RPMI7951 (cell line): ENCODE results near the gene SF3B1. TPM values are rescaled to one million over a fixed set of nuclear protein-coding genes. Genes with fewer than 3 reads are reported as not detected.
"Not testable (repeated sequence)": the region's sequence is repeated elsewhere in the genome, so short reads cannot be mapped to it uniquely, and the experiment has no call there.

Experiments
- DNase-seq: peaks from one replicate; pipeline ENCODE4 v3.0.0-alpha.2; 2012; ENCODE audit warnings: low read depth
- total RNA-seq: library from RNA; depleted of rRNA; stranded (reverse); fragments of >200 nt; shearing (Covaris generic); gene quantifications from 2 replicates; pipeline ENCODE4 v1.2.3, GENCODE V29; 2014

SF3B1 gene
- total RNA-seq, 1 experiment from 2014 or later: 294 TPM

DNA sequence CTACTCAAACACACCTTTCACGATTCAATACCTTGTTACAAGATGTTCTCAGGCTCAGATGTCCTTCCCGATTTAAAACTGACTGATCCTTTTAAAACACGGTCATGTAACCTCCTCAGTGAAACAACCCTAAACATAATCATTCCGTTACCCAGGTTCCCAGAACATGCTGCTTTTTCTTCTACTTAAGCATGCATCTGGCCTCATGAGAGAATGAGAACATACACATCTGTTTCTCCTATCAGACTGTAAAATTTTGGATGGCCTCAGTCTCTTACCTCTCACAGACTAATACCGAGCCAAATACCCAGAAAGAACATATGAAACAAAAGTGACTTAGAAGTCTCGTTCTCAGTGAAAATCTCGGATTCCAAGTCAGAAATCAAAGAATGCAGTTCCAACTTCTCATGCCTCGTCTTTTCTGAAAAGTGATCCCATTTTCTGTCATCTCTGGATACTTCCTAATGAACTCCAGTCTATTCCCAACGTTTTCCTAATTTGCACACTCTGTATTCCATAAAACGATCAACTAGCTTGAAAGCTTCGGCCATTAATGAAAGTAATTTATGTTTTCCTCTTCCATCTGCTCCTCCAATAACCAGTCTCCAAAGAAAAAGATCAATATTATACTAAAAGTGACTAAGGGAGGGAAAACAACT, 919 bp downstream of the SF3B1 start:
- no peak for DNase-seq

DNA sequence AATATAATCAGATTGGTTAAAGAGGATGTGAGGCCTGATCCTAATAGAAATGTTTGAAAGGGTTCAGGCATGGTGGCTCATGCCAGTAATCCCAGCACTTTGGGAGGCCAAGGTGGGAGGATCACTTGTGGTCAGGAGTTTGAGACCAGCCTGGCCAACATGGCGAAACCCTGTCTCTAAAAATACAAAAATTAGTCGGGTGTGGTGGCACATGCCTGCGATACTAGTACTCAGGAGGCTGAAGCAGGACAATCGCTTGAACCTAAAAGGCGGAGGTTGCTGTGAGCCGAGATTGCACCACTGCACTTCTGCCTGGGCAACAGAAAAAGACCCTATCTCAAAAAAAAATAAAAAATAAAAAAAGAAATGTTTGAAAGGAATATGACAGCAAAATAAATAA, 2.3 kb downstream of the SF3B1 start:
- DNase-seq: not testable (repeated sequence)

GRCh38 chr2:197431858-197432257, 3.0 kb downstream of the SF3B1 start:
- DNase-seq: no peak

GRCh38 chr2:197427986-197428385, 6.8 kb downstream of the SF3B1 start:
- DNase-seq: no peak

DNA sequence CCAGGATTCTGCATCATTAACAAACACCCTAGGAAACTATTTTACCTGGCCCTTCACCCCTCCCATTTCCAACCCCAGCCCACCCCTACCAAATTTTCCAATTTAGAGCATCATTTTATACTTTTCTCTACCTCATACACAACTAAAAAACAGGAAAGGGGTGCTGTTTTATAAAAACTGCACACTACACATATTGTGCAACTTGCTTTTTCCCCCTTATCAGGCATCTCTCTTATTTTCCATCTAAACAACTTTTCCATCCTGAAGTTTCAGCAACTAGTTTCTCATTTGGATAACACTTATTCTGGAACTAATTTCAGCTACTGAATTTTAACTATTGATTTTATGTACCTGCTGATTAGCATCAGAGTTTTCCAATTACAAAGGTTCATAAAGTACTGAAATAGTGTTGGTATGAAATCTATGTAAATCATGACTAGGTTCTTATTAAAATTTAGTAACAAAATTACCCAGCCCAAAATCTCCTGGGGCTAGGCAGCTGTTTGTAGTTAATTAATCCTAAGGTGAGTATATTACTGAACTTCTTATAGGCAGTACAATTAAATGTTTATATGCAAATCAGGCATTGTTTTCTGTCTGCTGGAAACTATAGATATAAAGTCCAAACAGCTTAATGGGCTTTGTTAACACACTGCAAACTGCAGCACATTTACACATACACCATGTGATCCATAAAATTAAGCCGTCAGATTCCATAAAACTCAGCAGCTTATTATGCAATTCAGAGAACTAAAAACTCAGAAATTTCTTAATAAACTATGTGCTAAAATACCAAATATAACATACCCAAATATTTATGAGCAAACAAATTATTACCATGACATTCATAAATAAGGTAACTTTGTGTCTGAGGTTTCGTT, 7.9 kb downstream of the SF3B1 start:
- no peak for DNase-seq

DNA sequence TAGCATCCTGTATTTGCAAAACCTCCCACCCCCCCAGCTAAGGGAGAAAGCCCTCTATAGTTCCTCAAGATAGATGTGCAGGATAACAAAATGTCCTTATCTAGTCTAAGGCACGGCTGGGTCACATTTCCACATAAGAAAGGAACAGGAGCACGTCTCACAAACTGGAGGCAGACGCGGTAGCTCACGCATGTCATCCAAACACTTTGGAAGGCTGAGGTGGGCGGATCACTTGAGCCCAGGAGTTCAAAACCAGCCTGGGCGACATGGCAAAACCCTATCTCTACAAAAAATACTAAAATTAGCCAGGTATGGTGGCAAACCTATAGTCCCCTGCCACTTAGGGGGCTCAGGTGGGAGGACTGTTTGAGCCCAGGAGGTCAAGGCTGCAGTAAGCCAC, 9.3 kb downstream of the SF3B1 start:
- no peak for DNase-seq

DNA sequence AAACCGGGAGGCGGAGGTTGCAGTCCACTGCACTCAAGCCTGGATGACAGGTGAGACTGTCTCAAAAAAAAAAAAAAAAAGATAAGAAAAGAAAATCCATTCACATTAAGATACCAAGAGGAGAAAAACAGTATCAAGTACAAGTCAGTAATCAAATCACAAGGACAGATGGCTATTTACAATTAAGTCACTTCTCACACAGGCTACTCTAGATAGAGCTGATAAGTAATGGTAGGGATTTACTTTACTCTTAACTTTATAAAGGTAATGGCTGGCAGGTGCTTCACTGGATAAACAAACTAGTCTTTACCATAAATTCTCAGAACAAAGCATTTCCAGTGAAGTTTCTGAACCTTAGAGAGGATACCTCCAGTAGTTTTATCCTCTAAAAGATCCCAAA, 11.5 kb downstream of the SF3B1 start:
- no peak for DNase-seq

GRCh38 chr2:197419438-197419837, 15.4 kb downstream of the SF3B1 start:
- no peak for DNase-seq

- DNase-seq: no peak
Measured at GRCh38 chr2:197416268-197416667, 18.6 kb downstream of the SF3B1 start.

GRCh38 chr2:197414515-197414914, 20.3 kb downstream of the SF3B1 start:
- no peak for DNase-seq

- no peak for DNase-seq
Measured at GRCh38 chr2:197414039-197414438, 20.8 kb downstream of the SF3B1 start.

GRCh38 chr2:197405582-197405981, 29.2 kb downstream of the SF3B1 start:
- no peak for DNase-seq

DNA sequence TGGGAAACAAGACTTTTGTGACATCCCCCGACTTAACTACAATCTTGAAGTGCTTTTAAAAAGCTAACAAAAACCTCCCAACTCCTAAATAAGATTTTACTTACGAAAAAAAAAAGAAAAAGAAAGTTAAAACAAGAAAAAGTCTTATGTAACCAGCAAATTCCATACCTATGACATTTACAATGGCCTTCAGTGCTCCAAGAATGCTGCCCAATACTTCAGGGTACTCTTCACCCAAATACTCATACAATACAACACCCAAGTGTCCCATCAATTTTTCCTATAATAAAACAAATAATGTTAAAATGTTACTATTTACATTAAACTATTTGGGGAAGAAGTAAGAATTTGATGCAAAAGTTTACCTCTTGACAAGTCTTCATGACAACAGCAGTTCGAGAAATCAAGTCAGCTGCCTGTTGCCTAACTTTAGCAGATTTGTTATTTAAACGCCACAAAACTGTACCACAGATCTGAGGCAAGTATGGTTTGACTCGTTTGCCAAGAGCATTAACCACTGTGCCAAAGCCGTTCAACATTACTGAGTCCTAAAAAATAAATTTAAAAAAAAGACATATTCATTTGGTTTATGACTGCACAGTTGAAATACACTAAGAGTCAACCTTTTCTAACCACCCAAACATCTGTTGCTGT, 34.8 kb downstream of the SF3B1 start:
- DNase-seq: no peak

DNA sequence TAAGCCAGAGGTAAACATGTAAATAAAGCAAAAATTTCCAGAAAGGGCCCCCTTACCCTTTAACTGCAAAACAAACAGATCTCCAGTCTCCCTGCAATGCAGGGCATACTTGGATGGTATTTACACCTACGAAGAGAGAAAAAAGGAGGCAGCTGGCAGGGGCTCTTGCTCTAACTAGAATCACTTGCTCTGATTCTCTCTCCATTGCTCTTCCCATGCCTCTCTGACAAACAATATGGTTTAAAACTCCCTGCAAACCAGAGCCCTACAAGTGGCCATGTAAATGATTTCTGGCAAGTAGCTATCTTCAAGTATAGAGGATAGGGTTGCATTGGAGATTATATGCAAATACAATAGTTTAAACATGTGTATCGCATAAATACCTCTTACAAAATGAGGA, 35.9 kb downstream of the SF3B1 start:
- DNase-seq: no peak

GRCh38 chr2:197391220-197391717, 43.6 kb downstream of the SF3B1 start:
- no peak for DNase-seq

DNA sequence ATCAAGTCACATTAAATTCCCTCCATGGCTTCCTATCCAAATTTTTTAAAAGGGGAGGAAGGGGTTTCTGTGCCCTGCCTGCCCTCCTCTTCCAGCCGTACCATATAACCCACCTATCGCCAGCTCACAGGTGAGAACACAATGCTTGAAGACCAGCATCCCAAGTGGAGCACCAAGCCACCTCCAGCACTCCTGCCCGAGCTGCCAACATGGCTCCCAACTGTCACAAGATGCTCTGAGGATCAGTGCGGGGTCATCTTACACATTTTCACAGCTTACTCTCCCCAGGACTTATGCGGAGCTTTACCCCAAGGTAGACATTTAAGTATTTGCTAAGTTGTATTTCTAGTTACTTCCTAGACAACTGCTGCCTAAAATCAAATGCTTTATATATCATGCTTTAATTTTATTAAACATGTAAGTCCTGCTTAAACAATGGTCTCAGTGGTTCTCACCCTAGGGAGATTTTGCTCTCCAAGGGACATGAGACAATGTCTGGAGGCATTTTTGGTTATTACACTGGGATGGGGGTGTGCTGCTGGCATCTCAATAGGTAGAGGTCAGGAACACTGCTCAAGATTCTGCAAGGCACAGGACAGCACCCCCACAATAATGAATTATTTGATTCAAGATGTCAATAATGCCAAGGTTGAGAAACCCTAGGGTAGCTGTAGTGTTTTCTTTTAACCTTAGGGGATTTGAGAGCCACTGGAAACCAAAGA, 45.8 kb downstream of the SF3B1 start:
- no peak for DNase-seq

- no peak for DNase-seq
Measured at GRCh38 chr2:197387179-197387578, 47.6 kb downstream of the SF3B1 start.

DNA sequence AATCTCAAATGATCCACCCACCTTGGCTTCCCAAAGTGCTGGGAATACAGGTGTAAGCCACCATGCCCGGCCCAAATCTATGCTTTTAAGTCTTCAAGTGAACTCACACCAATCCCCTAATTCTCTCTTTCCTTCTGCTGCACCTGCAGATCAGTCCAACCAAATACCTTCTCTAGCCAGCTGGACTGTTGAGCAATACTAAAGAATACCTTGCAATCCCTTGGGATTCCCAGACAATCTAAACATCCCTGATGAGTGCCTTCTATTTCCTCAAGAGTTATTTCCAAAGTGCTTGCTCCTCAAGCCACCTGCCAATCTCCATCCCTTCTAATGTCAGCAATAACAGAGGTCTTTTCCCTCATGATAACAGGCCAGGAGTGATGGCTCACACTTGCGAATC, 48.6 kb downstream of the SF3B1 start:
- DNase-seq: no peak

DNA sequence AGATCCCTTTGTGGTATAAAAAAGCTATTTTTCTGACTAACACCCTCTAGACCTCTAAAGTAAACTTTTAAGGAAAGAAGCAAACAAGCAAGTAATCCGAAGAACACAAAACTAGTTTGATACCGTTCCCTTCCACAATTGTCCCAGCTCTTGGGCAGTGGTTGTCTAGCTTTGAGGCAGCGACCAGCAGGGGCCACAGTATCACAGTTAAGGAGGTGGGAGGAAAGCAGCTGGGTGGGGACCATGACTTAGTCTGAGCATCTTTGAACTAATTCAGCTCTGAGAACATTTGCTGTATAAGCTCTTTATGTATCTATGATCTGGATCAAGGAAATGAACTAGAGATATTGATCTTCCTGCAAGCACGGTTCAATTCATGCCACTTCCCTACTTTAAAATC, 51.0 kb downstream of the SF3B1 start:
- peak; percentile 13 for DNase-seq

- DNase-seq: no peak
Measured at GRCh38 chr2:197381641-197382040, 53.2 kb downstream of the SF3B1 start.

GRCh38 chr2:197379918-197380309, 54.9 kb downstream of the SF3B1 start:
- DNase-seq: not testable (repeated sequence)
